GM12874 (cell line): ENCODE data around the gene MYH16.

ENCODE experiments used
- CTCF ChIP-seq: IDR thresholded peaks from 2 replicates; pipeline ENCODE4 v1.5.1; 2011; ENCODE audit warnings: low read depth, mild to moderate bottlenecking, control low read depth, low read length, moderate library complexity; ENCODE audit not compliant: insufficient read depth

MYH16 gene

DNA sequence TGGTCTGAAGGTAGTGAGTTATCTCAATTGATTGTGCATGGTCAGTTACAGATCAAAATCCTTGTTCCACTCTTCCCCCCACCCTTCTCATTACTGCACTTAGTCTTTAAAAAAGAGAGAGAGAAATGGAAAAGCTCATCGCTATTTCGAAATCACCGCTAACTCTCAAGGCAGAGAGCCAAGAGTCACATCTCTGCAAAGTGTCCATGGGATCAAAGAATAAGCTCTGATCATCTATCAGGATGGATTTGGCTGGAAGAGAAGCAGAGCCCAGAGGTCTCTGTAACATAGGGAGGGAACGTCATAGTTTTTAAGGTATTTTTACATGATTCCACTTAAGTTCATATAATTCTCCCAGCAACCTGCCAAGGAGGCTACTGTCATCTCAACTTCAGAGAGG is 30.0 kb upstream of the MYH16 start:
- TF ChIP-seq CTCF: no peak

DNA sequence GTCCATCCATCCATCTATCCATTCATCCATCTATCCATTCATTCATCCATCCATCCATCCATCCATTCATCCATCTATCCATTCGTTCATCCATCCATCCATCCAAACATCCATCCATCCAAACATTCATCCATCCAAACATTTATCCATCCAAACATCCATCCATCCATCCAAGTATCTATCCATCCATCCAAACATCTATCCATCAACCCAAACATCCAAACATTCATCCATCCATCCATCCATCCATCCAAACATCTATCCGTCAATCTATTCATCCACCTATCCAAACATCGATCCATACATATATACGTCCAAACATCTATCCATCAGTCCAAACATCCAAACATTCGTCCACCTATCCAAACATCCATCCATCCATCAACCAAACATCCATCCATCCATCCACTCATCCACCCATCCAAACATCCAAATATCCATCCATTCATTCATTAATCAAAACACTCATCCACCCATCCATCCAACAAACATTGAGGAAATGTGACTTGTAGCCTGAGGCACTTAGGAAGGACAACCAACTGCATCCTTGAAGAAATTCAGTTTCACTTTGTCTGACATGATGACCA is 28.8 kb upstream of the MYH16 start:
- no peak for TF ChIP-seq CTCF

DNA sequence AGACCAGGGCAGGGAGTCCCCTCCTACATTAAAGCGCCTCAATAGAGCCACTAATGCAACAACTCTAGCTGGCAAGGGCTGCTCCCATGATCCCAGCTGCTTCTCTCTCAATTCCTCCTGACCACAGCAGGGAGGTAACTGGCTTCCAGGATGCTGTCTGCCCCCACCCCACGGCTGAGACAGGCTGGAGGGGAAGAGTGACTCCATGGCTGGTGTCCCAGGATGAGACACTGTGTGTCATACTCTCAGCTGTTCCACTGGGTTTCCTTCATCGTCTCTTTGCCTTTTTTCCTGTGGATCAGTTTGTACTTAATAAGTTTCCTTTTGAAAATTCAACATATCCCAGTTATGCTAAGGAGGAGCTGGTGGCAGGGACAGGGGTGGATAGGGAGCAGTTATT is 27.7 kb upstream of the MYH16 start:
- TF ChIP-seq CTCF: no peak

DNA sequence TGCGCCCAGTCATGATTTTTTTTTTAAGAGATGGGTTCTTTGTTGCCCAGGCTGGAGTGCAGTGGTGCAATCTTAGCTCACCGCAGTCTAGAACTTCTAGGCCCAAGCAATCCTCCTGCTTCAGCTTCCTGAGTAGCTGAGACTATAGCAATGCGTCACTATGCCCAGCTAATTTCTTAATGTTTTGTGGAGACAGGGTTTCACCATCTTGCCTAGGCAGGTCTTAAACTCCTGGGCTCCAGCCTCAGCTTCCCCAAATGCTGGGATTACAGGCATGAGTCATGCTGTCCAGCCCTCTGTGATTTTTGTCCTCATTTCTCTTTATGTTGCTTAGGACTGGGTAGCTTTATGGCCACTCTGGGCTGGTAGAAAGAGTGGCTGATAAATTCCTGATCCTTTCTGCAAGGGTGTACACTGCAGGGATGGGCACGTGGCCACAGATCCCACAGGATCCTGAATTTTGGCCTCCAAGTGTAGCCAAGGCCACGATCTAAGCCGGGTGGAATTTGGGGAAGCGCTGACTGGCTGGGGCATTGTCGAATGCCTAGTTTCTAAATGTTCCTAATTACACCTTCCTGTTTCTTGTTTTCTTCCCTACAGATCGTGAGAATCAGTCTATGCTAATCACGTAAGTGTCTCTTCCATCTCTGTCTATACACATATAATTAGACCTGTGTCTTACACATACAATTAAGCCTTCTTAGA is 24.1 kb upstream of the MYH16 start:
- no peak for TF ChIP-seq CTCF

GRCh38 chr7:99249985-99250575 is 22.6 kb upstream of the MYH16 start:
- TF ChIP-seq CTCF: no peak

GRCh38 chr7:99252166-99252895 is 20.3 kb upstream of the MYH16 start:
- TF ChIP-seq CTCF: no peak

DNA sequence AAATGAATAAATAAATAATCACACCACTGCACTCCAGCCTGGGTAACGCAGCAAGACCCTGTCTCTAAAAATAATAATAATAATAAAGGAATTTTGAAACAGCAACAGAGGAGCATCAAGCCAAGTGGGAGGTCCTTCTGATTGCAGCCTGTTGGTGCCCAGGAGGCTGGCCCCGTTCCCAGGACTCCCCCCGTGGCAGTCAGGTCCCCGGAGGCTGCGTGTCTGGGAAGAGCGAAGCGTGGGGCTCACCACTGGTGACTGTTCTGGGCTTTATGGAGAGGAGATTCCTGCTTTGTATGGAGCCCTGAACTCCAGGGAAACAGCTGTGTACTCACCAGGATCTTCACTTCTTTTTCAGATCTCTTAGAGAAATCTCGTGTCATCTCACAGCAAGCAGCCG is 19.3 kb upstream of the MYH16 start:
- no peak for TF ChIP-seq CTCF
